IPS DF 4.7 (cell line): ENCODE data around the gene TP53TG5.

Experiments
- DNase-seq: peaks from one replicate; pipeline ENCODE4 v3.0.0-alpha.2; 2013; ENCODE audit warnings: low spot score; ENCODE audit errors: extremely low read depth

Gene TP53TG5

GRCh38 chr20:45378191-45378590 is at the start of gene TP53TG5:
TSS of gene TP53TG5 (minus strand) at chr20:45378325. CDS start at chr20:45378236, 89 bp downstream.
- no peak for DNase-seq

- no peak for DNase-seq
Observed at GRCh38 chr20:45427236-45428149, 49.4 kb upstream of the TP53TG5 start.

- no peak for DNase-seq
Observed at GRCh38 chr20:45426320-45427016, 48.3 kb upstream of the TP53TG5 start.

- DNase-seq: no peak
Observed at GRCh38 chr20:45425561-45425960, 47.4 kb upstream of the TP53TG5 start.

- no peak for DNase-seq
Observed at GRCh38 chr20:45423700-45424099, 45.6 kb upstream of the TP53TG5 start.

- DNase-seq: no peak
Observed at GRCh38 chr20:45420125-45420524, 42.0 kb upstream of the TP53TG5 start.

GRCh38 chr20:45419188-45420091 is 41.3 kb upstream of the TP53TG5 start:
- DNase-seq: no peak

GRCh38 chr20:45416917-45417316 is 38.8 kb upstream of the TP53TG5 start:
- DNase-seq: no peak

GRCh38 chr20:45415822-45416637 is 37.9 kb upstream of the TP53TG5 start, which contains the start of gene PIGT:
TSS of gene PIGT (plus strand) at chr20:45416141. CDS start at chr20:45416157, 16 bp downstream.
- no peak for DNase-seq

- DNase-seq: no peak
Observed at GRCh38 chr20:45413479-45413878, 35.4 kb upstream of the TP53TG5 start.

GRCh38 chr20:45412653-45413052 is 34.5 kb upstream of the TP53TG5 start:
- DNase-seq: no peak

GRCh38 chr20:45410887-45411286 is 32.8 kb upstream of the TP53TG5 start:
- DNase-seq: no peak

- no peak for DNase-seq
Observed at GRCh38 chr20:45409521-45410272, 31.6 kb upstream of the TP53TG5 start.

- no peak for DNase-seq
Observed at GRCh38 chr20:45408646-45409213, 30.6 kb upstream of the TP53TG5 start.

- no peak for DNase-seq
Observed at GRCh38 chr20:45407783-45408645, 29.9 kb upstream of the TP53TG5 start, which contains the start of gene DBNDD2. TSS of gene DBNDD2 (plus strand) at chr20:45408289. CDS start at chr20:45408468, 179 bp downstream.

- no peak for DNase-seq
Observed at GRCh38 chr20:45407067-45407745, 29.1 kb upstream of the TP53TG5 start.

- no peak for DNase-seq
Observed at GRCh38 chr20:45406260-45407066, 28.3 kb upstream of the TP53TG5 start.
